NCI-H524 (cell line): ENCODE data around the gene MICOS13.

Source experiments
- DNase-seq, 2 experiments: peaks; one replicate each; lab custom pipeline; 2025; lab: John Stamatoyannopoulos, UW

Gene MICOS13

DNA sequence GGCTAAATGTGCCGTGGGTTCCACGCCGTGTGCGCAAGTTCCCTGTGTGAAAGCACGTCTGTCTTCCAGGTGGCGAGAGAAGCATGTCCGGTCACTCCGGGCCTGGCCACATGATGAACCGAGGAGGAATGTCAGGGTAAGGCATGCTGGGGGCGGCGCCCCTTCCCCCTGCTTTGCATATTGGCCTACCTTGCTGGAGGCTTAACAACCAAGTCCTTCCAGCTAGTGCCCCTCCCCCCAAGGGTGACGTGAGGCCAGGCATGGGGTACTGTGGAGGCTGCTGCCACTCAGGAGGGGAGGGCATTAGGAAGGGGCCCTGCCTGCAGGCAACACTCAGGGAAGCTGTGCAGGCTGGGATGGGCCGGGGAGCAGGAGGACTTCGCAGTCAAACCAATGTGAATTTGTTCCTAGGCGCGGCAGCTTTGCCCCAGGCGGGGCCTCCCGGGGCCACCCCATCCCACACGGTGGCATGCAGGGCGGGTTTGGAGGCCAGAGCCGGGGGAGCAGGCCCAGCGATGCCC, 12.5 kb downstream of the MICOS13 start:
- no peak for DNase-seq

DNA sequence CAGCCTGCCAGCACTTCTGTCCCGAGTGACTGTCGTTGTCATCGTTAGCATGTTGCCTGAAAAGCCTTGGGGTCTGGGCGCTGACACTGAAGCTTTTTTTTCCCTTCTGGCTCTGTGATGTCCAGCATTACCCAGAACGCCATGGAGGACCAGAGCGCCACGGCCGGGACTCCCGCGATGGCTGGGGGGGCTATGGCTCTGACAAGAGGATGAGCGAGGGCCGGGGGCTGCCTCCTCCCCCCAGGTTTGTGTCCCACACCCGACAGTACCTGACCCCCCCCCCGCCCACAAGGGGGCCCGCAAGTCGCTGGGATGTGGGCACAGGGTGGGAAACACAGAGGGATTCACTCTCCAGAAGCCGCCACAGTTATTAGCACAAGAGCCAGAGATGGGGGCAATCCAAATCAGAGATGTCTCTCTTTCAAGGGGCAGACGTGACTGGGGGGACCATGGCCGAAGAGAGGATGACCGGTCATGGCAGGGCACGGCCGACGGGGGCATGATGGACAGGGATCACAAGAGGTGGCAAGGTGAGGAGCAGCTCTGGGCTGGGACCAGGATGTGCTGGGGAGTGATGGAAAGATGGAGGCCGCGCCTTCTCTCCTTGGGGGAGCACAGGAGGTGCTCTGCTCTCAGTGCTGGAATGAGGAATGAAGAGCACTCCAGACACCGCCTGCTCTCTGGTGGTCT, 13.2 kb downstream of the MICOS13 start:
- no peak for DNase-seq

DNA sequence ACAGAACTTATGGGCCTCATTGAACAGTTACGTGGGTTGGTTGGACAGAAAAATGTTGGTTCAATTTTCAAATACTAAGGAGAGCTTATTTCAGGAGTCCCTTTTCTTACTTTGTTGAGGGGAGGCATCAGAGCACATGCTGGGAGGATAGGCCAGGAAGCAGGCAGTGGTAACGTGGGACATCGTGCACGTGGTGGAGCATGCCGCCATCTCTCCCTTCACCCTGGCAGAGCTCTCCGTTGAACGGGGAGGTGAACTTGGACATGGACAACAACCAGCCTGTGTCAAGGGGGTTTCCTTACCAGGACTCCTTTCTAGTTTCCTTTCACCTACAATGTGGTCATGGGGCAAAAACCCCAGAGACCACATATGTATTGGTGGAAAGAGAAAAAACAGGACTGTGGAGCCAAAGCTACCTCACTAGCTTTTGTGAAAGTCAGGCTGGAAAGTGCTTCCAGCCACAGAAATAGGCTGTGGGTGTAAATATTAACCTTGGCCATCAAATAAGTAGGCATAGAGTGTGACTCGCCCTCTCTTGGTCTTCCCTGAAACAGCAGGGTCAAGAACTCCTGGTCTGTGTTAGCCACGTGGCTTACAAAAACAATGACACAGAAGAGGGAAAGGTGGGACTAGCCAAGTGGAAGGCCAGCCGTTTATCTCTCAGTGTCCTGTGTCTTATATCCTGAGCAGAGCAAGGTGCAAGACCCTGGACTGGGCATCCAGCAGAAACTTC, 14.4 kb downstream of the MICOS13 start:
- DNase-seq = no peak

DNA sequence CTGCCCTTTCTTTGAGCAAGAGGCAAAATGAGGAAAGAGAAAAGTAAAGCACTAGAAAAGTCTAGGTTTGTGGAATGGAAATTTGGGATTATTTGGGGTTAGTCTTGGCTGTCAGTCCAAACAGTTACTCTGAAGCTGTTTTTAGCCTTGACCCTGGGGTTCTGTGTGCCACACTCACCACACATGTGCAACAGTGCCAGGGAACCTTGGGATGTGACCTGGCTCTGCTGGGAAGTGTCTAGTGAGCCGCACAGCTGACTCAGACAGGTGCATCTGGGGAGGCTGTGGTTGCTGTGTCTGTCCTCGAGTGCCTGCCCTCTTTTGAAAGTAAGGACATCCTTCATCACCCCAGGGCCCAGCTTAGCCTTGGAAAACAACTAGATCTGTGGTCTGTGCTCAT, 15.8 kb downstream of the MICOS13 start:
- DNase-seq = no peak

DNA sequence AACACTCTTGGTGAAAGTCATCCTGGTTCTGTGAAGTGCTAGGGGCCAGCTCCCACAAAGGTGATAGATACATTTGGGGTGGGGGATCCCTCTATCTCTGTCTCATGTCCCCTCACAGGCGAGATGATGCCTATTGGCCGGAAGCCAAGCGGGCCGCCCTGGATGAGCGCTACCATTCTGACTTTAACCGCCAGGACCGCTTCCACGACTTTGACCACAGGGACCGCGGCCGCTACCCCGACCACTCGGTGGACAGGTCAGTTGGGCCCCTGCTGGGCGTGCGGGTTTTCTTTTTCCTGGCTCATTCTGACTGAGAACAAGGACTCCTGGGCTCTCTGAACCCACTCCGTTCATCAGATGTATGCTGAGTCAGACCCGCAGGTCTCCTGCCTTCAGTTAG, 16.4 kb downstream of the MICOS13 start:
- no peak for DNase-seq

DNA sequence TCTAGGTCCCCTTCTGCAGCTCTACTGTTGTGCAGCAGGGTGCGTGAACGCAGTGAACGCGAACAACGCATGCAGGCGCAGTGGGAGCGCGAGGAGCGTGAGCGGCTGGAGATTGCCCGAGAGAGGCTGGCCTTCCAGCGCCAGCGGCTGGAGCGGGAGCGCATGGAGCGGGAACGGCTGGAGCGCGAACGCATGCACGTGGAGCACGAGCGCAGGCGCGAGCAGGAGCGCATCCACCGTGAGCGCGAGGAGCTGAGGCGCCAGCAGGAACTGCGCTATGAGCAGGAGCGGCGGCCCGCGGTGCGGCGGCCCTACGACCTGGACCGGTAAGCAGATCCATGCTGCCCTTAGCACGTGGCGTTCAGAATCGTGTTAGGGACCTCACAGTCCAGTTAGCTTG, 18.8 kb downstream of the MICOS13 start:
- DNase-seq = no peak

DNA sequence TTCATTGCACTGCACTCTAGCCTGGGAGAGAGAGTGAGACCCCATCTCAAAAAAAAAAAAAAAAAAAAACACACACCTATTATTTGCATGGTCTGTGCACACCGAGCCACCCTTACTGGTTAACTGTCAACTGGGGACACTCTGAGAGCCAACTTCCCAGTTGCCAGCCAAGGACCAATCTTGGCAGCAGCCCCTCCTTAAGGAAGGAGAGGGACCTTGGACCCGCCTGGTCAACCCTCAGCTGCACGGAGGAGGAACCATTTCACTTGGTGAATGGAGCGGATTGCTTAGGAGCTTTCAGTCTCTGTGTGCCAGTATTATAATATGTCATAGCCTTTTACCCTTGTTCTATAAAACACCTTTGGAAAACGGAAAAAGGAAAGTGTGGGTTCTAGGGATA, 24.9 kb downstream of the MICOS13 start:
- DNase-seq = no peak

DNA sequence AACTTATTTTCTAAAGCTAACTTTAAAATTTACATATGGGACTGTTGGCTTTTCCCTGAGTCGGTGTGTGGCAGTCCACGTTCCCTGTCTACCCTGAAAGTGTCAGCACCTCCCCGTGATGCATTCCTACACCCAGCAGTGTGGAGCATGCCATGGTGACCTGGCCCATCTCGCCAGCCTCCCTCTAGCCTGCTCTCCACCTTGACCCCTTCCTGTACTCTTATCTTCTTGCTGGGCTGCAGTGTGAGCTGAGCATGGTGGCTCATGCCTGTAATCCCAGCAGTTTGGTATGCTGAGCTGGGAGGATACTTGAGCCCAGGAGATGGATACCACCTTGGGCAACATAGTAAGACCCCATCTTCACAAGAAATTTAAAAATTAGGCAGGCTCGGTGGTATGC, 25.4 kb downstream of the MICOS13 start:
- DNase-seq = no peak

DNA sequence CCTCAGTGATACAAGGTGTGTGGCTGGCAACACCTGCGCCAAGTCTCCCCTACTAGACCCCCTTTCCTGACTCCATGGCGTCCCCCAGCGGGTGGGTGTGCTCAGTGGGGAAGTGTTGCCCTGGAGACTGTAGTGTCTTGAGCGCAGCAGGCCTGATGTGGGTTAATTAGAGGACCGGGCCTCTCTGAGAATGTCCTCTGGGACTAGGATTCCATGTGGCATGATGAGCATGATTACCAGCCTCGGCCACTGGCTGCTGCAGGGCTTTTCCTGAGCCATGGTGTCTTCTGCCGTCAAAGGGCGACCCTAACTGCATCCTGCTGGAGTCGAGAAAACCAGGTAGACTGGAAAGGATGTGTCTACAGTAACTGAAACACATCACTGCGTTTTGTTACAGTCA, 28.1 kb downstream of the MICOS13 start:
- no peak for DNase-seq

DNA sequence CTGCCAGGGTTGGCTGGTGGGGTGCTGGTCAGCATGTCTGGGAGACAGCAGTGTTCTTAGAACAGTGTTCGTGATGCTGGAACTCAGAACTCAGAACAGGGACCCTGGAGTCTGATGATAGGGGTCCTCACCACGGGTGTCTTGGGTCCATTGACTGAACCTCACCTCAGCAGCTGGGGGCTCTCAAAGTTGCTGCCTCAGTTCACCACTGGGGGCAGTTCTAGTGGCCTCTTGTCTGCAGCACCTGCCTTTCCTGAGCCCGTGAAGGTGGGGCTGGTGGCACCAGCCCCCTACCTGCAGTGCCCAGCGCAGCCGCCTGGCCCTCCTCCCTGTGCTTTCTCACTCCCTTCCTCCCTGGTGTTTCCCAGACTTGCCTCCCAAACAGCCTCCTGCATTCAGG, 29.0 kb downstream of the MICOS13 start:
- no peak for DNase-seq

DNA sequence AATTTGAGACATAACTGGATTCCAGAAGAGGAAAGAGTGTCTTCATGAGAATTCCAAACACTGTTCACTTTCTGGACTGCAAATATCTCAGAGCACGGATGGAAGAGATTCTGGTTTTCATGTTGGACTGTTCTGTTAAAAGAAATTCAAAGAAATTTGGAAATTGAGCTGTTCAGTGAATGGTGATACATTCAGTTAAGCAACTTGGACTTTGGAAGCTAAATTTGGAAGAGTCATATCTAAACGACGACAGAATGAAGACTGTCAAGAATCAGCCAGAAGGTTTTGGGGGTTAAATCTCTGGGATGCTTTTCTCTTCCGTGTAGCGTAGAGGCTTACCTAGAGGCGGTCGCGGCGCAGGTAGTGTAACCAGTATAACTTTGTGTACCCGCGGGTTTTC, 31.9 kb downstream of the MICOS13 start:
- no peak for DNase-seq

DNA sequence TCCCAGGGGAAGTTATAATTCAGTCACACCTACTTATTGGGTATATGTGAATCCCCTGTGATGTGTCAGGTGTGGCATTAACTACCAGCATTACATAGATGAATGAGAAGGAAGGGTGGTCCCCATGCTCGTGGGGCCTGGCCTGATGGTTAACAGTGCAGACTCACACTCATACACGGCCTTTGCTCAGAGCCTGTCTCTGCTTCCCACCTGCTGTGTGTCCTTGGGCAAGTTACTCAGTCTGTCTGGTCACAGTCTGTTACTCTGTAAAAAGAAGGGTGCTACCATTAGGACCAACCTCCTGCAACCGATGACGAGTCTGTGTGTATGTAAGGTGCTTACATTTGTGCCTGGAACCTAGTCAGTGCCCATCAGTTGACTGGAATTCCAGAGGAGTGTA, 33.6 kb downstream of the MICOS13 start:
- DNase-seq = no peak

DNA sequence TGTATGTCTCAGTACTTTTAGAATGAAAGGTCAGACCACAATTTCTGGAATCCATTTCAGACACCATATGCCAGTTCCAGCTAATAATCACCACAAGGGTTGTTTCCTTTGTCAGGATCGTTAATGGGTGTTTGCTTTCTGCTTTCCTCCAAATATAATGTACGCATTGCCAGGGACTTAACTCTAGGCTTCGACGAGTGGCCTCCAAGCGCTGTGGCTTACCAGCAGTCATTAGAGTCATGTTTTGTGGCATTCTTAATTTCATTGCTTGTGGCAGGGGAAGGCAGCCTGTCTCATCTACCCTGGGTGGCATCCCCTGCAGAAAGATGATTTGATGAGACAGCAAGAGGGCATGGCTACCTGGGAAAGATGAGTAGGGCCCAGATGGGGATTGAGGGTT, 34.9 kb downstream of the MICOS13 start:
- no peak for DNase-seq

DNA sequence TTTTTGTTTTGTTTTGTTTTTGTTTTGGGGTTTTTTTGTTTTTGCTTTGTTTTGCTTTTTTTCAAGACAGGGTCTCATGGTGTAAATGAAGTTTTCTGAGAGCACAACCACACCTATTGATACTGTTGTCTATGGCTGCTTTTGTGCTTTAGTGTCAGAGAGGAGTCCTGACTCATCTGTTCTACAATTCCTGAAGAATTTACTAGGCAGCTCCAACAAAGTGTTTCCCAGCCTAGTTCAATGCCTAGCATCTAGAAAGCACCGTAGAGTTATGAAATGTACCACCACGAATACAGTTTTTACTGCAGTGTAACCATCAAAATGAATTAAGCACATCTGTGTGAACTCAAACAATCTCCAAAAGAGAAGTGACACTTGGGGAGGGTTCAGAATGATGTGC, 36.3 kb downstream of the MICOS13 start:
- DNase-seq = no peak

DNA sequence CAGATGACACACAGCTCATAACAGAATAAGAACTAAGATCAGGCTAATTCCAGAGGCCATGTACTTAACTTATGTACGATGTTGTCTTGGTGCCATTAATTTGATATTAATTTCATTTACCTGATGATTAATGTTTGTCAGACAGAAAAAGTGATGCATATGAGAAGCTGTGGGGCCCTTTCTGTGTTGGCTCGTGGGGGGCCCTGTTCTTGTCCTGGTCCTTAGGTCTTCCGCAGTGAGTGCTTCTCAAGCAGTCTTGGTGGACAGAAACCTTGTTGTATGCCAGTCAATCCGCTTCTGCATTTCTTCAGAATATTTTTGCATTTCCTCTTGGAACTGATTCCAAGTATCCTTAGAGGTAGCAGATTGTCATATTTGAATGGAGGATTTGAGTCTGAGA, 37.3 kb downstream of the MICOS13 start:
- DNase-seq = no peak

DNA sequence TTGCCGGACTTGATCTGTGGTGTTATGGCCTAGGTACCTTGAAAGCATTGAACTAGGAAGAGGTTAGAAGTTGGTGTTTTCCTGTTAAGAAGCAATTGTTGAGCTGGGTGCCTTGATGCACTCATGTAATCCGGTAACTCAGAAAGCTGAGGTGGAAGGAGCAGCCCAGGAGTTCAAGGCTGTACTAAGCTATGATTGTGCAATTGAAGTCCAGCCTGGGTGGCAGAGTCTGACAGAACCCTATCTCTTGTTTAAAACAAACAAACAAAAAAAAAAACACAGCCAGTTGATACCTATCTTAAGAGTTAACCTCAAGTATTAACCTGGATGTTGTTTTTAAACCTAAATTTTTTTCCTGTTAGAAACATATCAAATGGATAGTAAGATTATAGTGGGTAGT, 38.1 kb downstream of the MICOS13 start:
- DNase-seq = no peak

DNA sequence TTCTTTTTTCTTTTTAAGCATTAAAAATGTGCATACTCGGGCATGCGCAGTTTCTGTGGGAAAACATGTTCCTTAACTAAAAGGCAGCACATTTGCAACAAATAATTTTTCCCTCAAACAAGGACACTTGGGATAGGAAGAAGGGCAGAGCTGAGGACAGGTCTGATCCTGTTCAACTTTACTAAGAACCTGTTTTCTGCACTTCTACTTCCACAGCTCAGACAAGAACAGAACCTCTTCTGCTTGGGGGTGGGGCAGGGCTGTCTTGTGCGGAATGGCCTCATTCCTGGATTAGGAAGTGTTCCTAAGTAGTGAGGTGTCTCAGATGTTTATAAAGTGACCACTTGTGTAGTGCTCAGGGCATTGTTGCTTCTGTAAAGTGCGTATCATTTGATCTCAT, 39.1 kb downstream of the MICOS13 start:
- no peak for DNase-seq

DNA sequence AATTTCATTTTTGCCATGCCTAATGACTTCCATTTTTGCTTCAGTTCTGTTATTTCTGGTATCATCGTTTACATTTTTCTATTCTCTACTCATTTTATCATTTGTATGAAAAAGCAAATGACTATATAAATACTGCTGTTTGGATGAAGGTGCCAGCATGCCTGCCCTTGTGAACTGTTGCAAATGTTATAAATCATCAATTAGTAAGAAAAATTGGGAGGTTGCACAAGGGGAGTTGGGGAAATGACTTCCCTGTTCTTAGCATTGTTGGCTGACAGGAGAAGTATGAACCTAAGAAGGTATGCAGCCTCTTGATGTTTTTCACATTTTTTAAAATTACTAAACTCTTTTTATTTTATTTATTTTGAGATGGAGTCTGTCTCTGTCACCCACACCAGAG, 42.3 kb downstream of the MICOS13 start:
- no peak for DNase-seq

DNA sequence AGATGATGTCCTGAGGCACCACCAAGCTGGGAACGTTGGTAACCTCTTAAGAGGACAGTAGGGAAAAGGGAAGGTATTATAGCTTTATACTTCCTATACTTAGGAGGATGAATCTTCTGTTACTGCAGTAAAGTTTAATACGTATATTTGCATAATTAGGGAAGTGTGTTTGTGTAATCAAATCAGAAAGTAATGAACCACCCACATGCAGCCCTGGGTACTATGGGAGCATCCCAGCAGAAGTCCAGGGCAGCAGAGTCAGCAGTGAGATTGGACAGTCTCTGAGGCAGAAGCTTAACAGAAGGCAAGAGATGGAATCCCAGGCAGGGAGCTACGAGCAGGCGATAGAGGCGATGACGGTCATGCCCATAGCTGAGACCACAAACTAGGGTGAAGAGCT, 44.9 kb downstream of the MICOS13 start:
- DNase-seq = no peak

DNA sequence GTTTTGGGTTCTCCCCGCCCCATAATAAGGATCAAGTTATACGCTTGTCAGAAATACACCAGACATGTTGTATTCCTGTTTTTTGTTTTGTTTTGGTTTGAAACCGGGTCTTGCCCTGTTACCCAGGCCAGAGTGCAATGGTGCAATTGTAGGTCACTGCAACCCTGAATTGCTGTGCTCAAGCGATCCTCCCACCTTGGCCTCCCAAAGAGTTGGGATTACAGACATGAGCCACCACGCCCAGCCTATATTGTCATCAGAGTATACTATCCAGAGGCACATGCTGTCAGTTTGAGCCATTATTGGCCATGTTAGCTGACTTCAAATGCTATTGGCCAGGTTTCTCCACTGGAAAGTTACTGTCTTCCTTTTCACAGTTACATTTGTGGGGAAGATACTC, 47.7 kb downstream of the MICOS13 start:
- DNase-seq = no peak

DNA sequence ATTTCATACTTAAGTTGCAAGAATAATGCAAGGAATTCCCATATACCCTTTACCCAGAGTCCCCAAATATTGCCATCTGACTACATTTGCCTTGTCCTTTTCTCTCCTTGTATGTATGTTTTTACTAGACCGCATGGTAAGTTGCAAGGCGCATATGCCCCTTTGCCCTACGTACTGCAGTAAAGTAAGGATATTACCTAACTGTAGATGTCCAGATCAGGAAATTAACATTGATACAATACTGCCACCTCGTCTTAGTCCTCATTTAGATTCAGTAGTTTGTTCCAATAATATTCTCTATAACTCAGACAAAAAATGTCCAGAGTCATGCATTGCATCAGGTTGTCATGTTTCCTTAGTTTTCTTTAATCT, 48.1 kb downstream of the MICOS13 start:
- no peak for DNase-seq

DNA sequence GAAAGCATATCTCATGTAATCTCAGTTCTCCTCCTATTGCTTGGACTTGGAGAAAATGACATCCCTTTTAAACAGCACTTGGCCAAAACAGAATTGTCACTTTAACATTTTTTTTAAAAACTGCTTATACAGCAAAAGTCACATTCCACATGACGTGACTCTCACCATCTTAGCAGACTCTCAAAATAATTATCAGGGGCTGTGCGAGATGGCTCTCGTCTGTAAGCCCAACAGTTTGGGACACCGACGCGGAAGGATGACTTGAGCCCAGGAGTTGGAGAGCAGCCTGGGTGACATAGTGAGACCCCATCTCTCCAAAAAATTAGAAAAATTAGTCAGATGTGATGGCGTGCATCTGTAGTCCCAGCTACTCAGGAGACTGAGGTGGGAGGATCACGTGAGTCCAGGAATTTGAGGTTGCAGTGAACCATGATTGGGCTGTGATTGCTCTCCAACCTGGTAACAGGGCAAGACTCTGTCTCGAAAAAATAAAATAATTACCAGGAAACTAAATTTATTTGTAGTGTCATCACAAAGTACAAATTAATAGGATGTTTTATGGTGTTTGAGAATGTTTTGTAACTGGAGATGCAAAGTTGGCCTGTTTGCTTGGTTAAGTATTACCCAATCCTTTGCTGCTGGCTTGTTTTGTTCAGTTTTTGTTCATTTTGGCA, 48.6 kb downstream of the MICOS13 start:
- DNase-seq = no peak

DNA sequence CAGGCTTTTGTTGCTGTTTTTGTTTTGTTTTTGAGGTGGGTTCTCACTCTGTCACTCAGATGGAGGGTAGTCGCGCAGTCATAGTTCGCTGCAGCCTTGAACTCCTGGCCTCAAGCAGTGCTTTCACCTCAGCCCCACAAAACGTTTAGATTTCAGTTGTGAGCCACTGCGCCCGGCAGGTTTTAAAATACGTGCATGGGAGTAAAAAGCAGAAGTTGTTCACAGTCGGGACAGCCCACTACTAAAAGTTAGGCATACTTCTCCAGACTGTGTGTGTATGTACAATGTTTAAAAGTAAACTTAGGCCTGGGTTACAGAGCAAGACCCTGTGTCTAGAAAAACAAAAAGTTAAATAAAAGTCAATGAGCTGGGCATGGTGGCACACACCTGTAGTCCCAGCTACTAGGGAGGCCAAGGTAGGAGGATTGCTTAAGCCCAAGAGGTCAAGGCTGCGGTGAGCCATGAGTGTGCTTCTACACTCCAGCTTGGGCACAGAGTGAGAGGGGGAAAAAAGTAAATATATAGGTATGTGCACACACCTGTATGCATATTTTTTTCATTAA, 51.3 kb downstream of the MICOS13 start:
- no peak for DNase-seq
